GM18909 (cell line): Measurements from ENCODE around the gene CCDC61.
A peak's percentile ranks its signal among the peaks of the same experiment; 100 is the strongest.

Source experiments
- ATAC-seq: cut with Tn5 transposase; IDR thresholded peaks from one replicate; pipeline ENCODE4 v1.9.1; 2021; ENCODE audit warnings: mild to moderate bottlenecking; ENCODE audit not compliant: unreplicated experiment, poor library complexity

Gene CCDC61, protein sequence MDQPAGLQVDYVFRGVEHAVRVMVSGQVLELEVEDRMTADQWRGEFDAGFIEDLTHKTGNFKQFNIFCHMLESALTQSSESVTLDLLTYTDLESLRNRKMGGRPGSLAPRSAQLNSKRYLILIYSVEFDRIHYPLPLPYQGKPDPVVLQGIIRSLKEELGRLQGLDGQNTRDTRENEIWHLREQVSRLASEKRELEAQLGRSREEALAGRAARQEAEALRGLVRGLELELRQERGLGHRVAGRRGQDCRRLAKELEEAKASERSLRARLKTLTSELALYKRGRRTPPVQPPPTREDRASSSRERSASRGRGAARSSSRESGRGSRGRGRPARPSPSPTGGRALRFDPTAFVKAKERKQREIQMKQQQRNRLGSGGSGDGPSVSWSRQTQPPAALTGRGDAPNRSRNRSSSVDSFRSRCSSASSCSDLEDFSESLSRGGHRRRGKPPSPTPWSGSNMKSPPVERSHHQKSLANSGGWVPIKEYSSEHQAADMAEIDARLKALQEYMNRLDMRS

DNA sequence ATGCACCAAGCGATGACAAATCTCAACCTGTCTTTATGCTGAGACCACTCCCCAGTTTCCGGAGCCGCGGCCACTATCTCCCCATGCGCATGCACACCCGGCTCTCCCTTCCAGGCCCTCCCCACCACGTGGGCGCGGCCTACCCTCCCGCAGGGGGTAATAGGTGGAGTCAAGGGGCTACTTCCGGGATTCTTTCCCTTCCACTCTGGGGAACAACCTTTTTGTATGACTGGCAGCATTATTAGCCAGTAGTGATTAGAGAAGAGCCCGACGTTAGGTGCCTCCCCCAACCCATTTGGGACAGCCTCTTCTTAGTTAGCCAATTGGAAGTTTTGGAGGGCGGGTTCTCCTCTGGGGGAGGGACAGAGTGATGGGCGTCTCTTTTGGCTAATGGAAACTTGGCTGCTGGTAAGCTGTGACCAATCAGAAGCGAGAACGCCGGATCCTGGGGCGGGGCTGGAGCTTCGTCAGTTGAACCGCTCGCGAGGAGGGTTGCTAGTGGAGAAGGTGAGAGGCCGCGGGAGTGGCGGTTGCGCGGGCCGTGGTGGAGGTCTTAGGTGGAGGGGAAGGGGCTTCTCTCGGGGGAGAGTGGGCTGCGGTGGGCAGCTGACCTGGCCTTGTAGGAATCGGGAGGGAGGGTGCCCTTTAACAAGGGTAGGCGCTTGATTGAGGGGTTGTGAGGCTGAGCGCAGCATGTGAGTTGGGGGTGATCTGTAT is at the start of gene CCDC61:
CCDC61 (plus strand) TSS at position 470 of the 717 bp plus-strand sequence. CDS start 7,552 bp downstream, outside the sequence.
- peak; percentile 94 for ATAC-seq

- no peak for ATAC-seq
Measured at GRCh38 chr19:45947926-45948325, 47.3 kb upstream of the CCDC61 start.

- no peak for ATAC-seq
Measured at GRCh38 chr19:45952341-45952685, 43.0 kb upstream of the CCDC61 start.

GRCh38 chr19:45952686-45953505 is 42.4 kb upstream of the CCDC61 start:
- ATAC-seq, result no peak

GRCh38 chr19:45953676-45954075 is 41.6 kb upstream of the CCDC61 start:
- ATAC-seq, result no peak

- no peak for ATAC-seq
Measured at GRCh38 chr19:45954156-45954555, 41.1 kb upstream of the CCDC61 start.

DNA sequence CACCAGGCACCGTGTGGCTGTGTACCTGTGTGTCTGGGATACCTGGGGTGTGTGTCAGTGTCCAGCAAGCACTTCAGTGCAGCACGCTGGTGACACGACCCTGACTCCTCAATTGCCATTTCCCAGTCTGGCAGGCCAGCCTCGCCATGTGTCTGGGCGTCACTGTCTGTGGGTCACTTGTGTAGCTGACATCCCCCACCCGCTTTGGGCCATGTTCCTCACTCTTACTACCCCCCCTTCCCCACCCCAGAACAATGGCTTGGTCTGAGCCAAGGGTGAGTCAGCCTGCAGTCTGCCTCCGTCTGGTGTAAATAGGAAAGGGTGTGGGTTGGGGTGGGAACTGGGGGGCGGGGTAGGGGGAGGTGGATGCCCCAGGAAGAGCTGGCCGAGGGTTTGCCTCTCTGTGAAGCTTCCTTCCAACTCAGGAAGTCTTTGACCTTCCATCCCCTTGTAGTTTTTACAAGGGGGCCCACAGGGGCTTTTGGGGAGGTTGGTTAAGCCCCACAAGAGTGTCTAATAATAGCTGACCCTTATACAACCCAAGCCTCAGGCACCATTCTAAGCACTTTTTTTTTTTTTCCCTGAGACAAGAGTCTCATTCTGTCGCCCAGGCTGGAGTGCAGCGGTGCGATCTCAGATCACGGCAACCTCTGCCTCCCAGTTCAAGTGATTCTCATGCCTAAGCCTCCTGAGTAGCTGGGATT is 39.2 kb upstream of the CCDC61 start:
- no peak for ATAC-seq

- ATAC-seq, result no peak
Measured at GRCh38 chr19:45958320-45958719, 36.9 kb upstream of the CCDC61 start.

DNA sequence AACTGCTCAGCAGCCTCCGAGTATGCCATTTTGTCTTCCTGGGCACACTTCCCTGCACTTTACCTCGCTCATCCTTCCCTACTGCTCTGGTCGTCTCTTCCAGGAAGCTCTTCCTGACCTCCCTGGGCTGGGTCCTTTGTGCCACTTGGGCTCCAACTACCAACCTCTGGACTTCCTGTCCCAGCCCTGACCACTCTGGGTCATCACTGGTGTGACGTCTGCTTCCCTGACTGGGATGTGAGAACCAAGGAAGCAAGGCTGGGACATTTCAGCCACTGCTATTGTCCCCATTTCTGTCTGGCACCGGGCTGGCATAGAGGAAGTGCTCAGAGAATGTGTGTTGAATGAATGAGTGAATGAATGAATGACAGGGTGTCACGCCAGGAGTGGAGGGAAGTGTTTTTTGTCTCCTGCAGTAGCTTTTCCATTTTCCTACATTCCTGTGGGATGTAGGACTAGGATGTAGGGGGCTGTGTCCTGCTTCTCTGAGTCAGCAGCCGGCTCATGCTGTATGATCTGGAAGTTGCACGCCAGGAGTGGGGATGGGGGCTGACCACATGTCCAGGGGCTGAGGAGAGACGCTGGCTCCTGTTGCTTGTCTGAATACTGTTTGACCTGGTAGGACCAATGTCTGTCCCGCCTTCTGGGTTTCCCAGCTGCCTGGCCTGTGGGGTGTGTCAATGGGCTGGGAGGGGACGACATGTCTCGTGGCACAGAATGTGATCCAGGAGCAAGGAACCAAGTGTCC is 36.3 kb upstream of the CCDC61 start:
- no peak for ATAC-seq

GRCh38 chr19:45959517-45960025 is 35.7 kb upstream of the CCDC61 start:
- no peak for ATAC-seq

- ATAC-seq, result no peak
Measured at GRCh38 chr19:45960595-45961235, 34.6 kb upstream of the CCDC61 start.

DNA sequence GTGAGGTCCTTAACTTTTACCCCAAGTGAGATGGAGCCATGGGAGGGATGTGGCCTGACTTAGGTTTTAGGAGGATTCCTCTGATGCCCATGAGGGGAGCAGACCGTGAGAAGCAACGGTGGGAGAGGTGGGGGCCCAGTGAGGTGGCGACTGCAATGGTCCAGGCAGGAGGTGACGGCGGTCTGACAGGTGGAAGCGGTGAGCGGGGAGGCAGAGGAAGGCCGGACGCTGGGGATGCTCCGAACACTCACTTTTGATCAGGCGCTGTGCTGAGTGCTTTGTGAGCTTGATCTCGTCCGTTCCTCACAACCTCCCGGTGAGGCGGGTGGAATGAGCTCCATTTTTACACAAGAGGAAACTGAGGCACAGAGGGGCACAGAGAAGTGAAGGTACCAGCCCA is 33.2 kb upstream of the CCDC61 start:
- no peak for ATAC-seq

- no peak for ATAC-seq
Measured at GRCh38 chr19:45967246-45967645, 28.0 kb upstream of the CCDC61 start.

- no peak for ATAC-seq
Measured at GRCh38 chr19:45968626-45969025, 26.6 kb upstream of the CCDC61 start.

- no peak for ATAC-seq
Measured at GRCh38 chr19:45969676-45970075, 25.6 kb upstream of the CCDC61 start.

DNA sequence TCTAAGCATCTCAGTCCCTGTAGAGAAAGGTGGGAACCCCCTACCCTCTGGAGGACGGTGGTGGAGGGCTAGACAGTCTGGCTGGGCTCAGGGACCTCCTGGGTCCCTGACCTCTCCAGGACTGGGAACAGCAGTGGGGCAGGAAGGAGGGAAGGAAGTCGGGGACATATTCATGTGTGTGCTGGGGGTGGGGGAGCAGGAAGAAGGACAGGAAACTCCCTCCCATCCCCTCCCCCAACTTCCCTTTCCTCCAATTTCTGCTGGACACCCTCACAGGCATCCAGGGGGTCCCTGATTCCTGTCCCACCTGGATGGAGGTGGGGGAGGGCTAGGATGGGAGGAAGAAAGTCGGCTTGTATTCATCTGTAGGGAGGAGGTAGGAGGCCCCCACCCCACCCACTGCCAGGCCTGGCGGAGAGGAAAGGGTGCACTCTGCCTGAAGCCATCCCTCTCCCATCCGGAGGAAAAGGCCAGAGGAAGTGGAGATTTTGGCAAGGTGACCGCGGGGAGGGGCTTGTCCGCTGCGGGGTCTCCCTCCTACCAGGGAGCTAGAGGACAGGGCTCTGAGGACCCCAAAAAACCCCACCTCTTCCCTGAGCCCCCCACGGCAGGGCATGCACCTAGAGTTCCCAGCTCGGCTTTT is 23.9 kb upstream of the CCDC61 start:
- ATAC-seq, result no peak

- ATAC-seq, result no peak
Measured at GRCh38 chr19:45972081-45972946, 23.0 kb upstream of the CCDC61 start.
